Esophagus squamous epithelium (tissue), 5 donors: ENCODE measurements around the gene PROSER2. TPM values are rescaled to one million over a fixed set of nuclear protein-coding genes. Genes with fewer than 3 reads are reported as not detected.

Experiments
- DNase-seq: peaks from one replicate; lab custom pipeline; 2025; lab: John Stamatoyannopoulos, UW
- H3K27ac ChIP-seq, 4 donors: fragments of 200-600 bp; sonication (generic); one replicate each; pipeline ENCODE4 v1.5.1; 2016 to 2019; ENCODE audit warnings: mild to moderate bottlenecking in 1 of 4
- H3K27me3 ChIP-seq, 4 donors: fragments of 200-600 bp; sonication (generic); 1 replicate in 3 of 4; 2 replicates in 1 of 4; pipeline versions ENCODE4 v1.5.1 to v1.6.0; 2017 to 2021; ENCODE audit warnings: antibody characterized with exemption in 1 of 4
- H3K36me3 ChIP-seq, 3 donors: fragments of 200-600 bp; sonication (generic); one replicate each; pipeline ENCODE4 v1.5.1; 2016 to 2019
- H3K4me1 ChIP-seq, 3 donors: fragments of 200-600 bp; sonication (generic); one replicate each; pipeline ENCODE4 v1.5.1; 2017 to 2019
- H3K4me3 ChIP-seq, 4 donors: fragments of 200-600 bp; sonication (generic); 1 replicate in 3 of 4; 2 replicates in 1 of 4; pipeline ENCODE4 v1.5.1; 2016 to 2019; ENCODE audit warnings: mild to moderate bottlenecking in 2 of 4, moderate library complexity in 1 of 4
- H3K9me3 ChIP-seq, 3 donors: fragments of 200-600 bp; sonication (generic); one replicate each; pipeline ENCODE4 v1.5.1; 2016 to 2019
- POLR2A ChIP-seq, 4 donors: fragments of 450-650 bp; IDR thresholded peaks; one replicate each; pipeline ENCODE4 v1.6.1; 2017; ENCODE audit warnings: antibody characterized with exemption in 4 of 4, mild to moderate bottlenecking in 4 of 4, moderate library complexity in 3 of 4
- WGBS, 2 donors: methylation state at CpG; one replicate each; pipeline ENCODE4 v1.1.5; 2018; 5-methylcytosine and 5-hydroxymethylcytosine counted together
- intact Hi-C: fragments of 100-400 bp; cut with DNase I; formaldehyde crosslinking; loops from one replicate; pipeline ENCODE4 v1.15.0; 2022
- total RNA-seq, 4 donors: library from RNA; depleted of rRNA; stranded (reverse); fragments of >200 nt; gene quantifications; one replicate each; pipeline ENCODE4 v1.1.0, GENCODE V29; 2016
- TF ChIP-seq, protein P1 (sequence below), 6 experiments: fragments of 450-650 bp in 4 of 6; fragments of 200-600 bp in 2 of 6; sonication (generic) in 2 of 6; IDR thresholded peaks; one replicate each; pipeline ENCODE4 v1.5.1; 2016 to 2019; ENCODE audit warnings: antibody characterized with exemption in 6 of 6, mild to moderate bottlenecking in 4 of 6, moderate library complexity in 4 of 6
- donor health status: DM: yes; HTN: yes; CAD: no.

Gene PROSER2
- total RNA-seq, 4 donors from 2014 or later = 6.4 to 15.5 (median 11.1) TPM

GRCh38 chr10:11831520-11831951 lies 8.4 kb downstream of the PROSER2 start:
- H3K4me3 ChIP-seq = no peak overlapping the region
- H3K36me3 ChIP-seq = no peaks in the 10 kb centered on the region
- H3K4me1 ChIP-seq = peaks cover 0 to 39% (median 0%) of the 10 kb centered on the region in 3 donors
- intact Hi-C loops = no loop called here
- TF ChIP-seq, protein P1, sequence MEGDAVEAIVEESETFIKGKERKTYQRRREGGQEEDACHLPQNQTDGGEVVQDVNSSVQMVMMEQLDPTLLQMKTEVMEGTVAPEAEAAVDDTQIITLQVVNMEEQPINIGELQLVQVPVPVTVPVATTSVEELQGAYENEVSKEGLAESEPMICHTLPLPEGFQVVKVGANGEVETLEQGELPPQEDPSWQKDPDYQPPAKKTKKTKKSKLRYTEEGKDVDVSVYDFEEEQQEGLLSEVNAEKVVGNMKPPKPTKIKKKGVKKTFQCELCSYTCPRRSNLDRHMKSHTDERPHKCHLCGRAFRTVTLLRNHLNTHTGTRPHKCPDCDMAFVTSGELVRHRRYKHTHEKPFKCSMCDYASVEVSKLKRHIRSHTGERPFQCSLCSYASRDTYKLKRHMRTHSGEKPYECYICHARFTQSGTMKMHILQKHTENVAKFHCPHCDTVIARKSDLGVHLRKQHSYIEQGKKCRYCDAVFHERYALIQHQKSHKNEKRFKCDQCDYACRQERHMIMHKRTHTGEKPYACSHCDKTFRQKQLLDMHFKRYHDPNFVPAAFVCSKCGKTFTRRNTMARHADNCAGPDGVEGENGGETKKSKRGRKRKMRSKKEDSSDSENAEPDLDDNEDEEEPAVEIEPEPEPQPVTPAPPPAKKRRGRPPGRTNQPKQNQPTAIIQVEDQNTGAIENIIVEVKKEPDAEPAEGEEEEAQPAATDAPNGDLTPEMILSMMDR (IDR thresholded peaks at IDR 0.05) = no peak
- no peak for TF ChIP-seq POLR2A (IDR thresholded peaks at IDR 0.05)
- H3K9me3 ChIP-seq = no peaks in the 10 kb centered on the region
- DNase-seq = no peak
- H3K27ac ChIP-seq = peak overlapping the region; percentile 15 to 65 (median 42)
- H3K27me3 ChIP-seq = no peaks in the 10 kb centered on the region
- 46 to 58% methylated on average over 7 of the region's 7 CpGs for WGBS, 2 donors

DNA sequence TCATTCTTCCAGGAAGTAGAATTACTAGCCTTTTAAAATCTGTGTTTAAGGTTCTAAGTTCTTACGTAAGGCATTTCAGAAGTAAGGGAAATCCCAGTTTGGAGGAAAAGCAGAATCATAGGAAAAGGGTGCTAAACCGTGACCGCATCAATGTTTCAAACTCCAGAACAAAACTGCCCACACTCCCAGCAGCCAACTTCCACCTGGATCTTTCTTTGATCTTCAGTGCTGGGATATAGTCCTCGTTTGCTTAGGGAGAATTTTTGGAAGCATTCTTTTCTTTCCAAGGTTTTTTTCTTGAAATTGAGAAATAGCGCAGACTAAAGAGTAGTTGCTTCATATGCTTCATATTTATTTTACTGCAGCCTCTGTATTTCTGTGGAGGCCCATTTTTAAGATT lies 8.9 kb downstream of the PROSER2 start:
- Histone ChIP-seq H3K4me1 (peaks cover 0 to 39% (median 0%) of the 10 kb centered on the region in 3 donors), H3K27me3 (no peaks in the 10 kb centered on the region), H3K27ac (peak overlapping the region in 2 of 4 donors; percentile 62 to 65), H3K4me3 (no peak overlapping the region), H3K9me3 (no peaks in the 10 kb centered on the region), H3K36me3 (no peaks in the 10 kb centered on the region)
- TF ChIP-seq, protein P1 (IDR thresholded peaks at IDR 0.05) = no peak
- no peak for TF ChIP-seq POLR2A (IDR thresholded peaks at IDR 0.05)
- intact Hi-C loops = no loop called here
- WGBS, 2 donors = 37 to 46% methylated on average over 5 of the region's 5 CpGs
- no peak for DNase-seq

DNA sequence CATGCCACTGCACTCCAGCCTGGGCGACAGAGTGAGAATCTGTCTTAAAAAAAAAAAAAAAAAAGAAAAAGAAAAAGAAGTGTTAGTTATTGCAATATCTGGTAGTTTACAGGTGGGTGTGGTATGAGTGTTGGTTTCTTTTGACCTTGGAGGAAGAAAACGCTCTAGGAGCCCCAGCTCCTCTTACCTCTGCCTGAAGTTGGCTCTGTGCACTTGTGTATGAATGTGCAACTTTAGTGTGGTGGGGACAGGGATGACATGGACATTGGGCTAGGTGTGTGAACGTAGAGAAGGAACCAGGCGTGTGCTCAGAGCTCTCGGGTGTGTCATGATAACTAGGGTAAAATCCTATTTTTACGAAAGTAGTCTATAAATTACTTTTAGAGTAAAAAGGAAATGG lies 11.9 kb downstream of the PROSER2 start:
- H3K9me3 ChIP-seq = no peaks in the 10 kb centered on the region
- no peak for DNase-seq
- no peak overlapping the region for H3K27ac ChIP-seq
- no peaks in the 10 kb centered on the region for H3K36me3 ChIP-seq
- no peak overlapping the region for H3K4me3 ChIP-seq
- H3K4me1 ChIP-seq = peaks cover 0 to 56% (median 0%) of the 10 kb centered on the region in 3 donors
- no peaks in the 10 kb centered on the region for H3K27me3 ChIP-seq
- TF ChIP-seq, protein P1 (IDR thresholded peaks at IDR 0.05) = no peak
- 86 to 89% methylated on average over 6 of the region's 6 CpGs for WGBS, 2 donors
- intact Hi-C loops = no loop called here

DNA sequence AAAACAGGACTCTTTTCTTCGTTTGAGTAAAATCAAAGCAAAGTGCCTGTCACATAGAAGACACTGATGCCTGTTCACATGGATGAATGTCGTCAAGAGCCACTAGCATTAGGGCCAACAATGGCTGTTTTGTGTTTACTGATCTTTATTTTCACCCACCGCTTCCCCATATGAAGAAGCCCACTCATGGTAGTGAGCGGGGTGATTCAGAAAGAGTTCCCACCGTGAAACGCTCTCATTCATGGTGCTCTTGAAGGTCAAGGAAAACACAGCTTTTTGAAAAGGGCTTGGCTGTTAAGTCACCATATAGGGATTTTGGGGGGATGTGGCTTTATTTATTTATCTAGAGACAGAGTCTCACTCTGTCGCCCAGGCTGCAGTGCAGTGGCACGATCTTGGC lies 12.5 kb downstream of the PROSER2 start:
- peaks cover 0 to 49% (median 0%) of the 10 kb centered on the region in 3 donors for H3K4me1 ChIP-seq
- no peaks in the 10 kb centered on the region for H3K36me3 ChIP-seq
- TF ChIP-seq, protein P1 (IDR thresholded peaks at IDR 0.05) = no peak
- no peak for TF ChIP-seq POLR2A (IDR thresholded peaks at IDR 0.05)
- no peaks in the 10 kb centered on the region for H3K27me3 ChIP-seq
- DNase-seq = no peak
- no peak overlapping the region for H3K4me3 ChIP-seq
- intact Hi-C loops = no loop called here
- H3K9me3 ChIP-seq = no peaks in the 10 kb centered on the region
- WGBS, 2 donors = 92 to 96% methylated on average over 8 of the region's 8 CpGs
- H3K27ac ChIP-seq = no peak overlapping the region

GRCh38 chr10:11837372-11838161 lies 14.4 kb downstream of the PROSER2 start:
- Histone ChIP-seq H3K27me3 (no peaks in the 10 kb centered on the region), H3K4me1 (peaks cover 0 to 31% (median 0%) of the 10 kb centered on the region in 3 donors), H3K27ac (no peak overlapping the region), H3K36me3 (no peaks in the 10 kb centered on the region), H3K4me3 (no peak overlapping the region), H3K9me3 (no peaks in the 10 kb centered on the region)
- 72 to 80% methylated on average over 14 to 17 of the region's 17 CpGs for WGBS, 2 donors
- DNase-seq = no peak
- intact Hi-C loops = no loop called here
- TF ChIP-seq, protein P1 (IDR thresholded peaks at IDR 0.05) = no peak
- no peak for TF ChIP-seq POLR2A (IDR thresholded peaks at IDR 0.05)
